IMR-90 (cell line): Measurements from ENCODE around the gene ZEB2.

Experiments used
- BHLHE40 ChIP-seq: fragments of 150-350 bp; IDR thresholded peaks from 2 replicates; pipeline ENCODE4 v1.6.1; 2016; ENCODE audit warnings: mild to moderate bottlenecking, low read depth, low read length
- CEBPB ChIP-seq: IDR thresholded peaks from 2 replicates; pipeline ENCODE4 v1.6.1; 2012; ENCODE audit warnings: low read depth, low read length, improper control_type of control experiment
- ELK1 ChIP-seq: fragments of 150-350 bp; IDR thresholded peaks from 2 replicates; pipeline ENCODE4 v1.6.1; 2016; ENCODE audit warnings: low read depth, mild to moderate bottlenecking, low read length, moderate library complexity, borderline replicate concordance
- MAFK ChIP-seq: IDR thresholded peaks from 2 replicates; pipeline ENCODE4 v1.6.1; 2012; ENCODE audit warnings: low read depth, low read length, improper control_type of control experiment
- MAZ ChIP-seq: IDR thresholded peaks from 2 replicates; pipeline ENCODE4 v1.6.1; 2012; ENCODE audit warnings: low read depth, mild to moderate bottlenecking, low read length, improper control_type of control experiment, moderate library complexity, borderline replicate concordance
- POLR2A ChIP-seq: IDR thresholded peaks from 2 replicates; pipeline ENCODE4 v1.6.1; 2012; ENCODE audit warnings: mild to moderate bottlenecking, low read depth, low read length
- RAD21 ChIP-seq: IDR thresholded peaks from 2 replicates; pipeline ENCODE4 v1.6.1; 2012; ENCODE audit warnings: low read length, improper control_type of control experiment
- RCOR1 ChIP-seq: IDR thresholded peaks from 2 replicates; pipeline ENCODE4 v1.6.1; 2012; ENCODE audit warnings: mild to moderate bottlenecking, low read length, improper control_type of control experiment; ENCODE audit not compliant: insufficient replicate concordance
- RFX5 ChIP-seq: IDR thresholded peaks from 2 replicates; pipeline ENCODE4 v1.8.0; 2012; ENCODE audit warnings: low read depth, mild to moderate bottlenecking, low read length, moderate library complexity
- SMC3 ChIP-seq: fragments of 150-350 bp; IDR thresholded peaks from 2 replicates; pipeline ENCODE4 v1.6.1; 2016; ENCODE audit warnings: low read depth, mild to moderate bottlenecking, antibody characterized with exemption, low read length, moderate library complexity
- TF ChIP-seq, protein P1 (sequence below): conservative IDR thresholded peaks from 2 replicates; pipeline ENCODE4 v1.5.1; 2012; ENCODE audit warnings: mild to moderate bottlenecking, low read depth, low read length, improper control_type of control experiment
- TF ChIP-seq, protein P2 (sequence below): fragments of 150-350 bp; IDR thresholded peaks from 2 replicates; pipeline ENCODE4 v1.6.1; 2017; ENCODE audit warnings: mild to moderate bottlenecking, antibody characterized with exemption, low read length, low read depth

- TF ChIP-seq RCOR1 (no peak), BHLHE40 (no peak), MAZ (no peak), POLR2A (no peak), MAFK (peak; percentile 9; the same call in 1 of the 2 replicates), RFX5 (no peak), SMC3 (no peak), CEBPB (no peak), RAD21 (no peak), ELK1 (no peak)
- TF ChIP-seq, protein P1, sequence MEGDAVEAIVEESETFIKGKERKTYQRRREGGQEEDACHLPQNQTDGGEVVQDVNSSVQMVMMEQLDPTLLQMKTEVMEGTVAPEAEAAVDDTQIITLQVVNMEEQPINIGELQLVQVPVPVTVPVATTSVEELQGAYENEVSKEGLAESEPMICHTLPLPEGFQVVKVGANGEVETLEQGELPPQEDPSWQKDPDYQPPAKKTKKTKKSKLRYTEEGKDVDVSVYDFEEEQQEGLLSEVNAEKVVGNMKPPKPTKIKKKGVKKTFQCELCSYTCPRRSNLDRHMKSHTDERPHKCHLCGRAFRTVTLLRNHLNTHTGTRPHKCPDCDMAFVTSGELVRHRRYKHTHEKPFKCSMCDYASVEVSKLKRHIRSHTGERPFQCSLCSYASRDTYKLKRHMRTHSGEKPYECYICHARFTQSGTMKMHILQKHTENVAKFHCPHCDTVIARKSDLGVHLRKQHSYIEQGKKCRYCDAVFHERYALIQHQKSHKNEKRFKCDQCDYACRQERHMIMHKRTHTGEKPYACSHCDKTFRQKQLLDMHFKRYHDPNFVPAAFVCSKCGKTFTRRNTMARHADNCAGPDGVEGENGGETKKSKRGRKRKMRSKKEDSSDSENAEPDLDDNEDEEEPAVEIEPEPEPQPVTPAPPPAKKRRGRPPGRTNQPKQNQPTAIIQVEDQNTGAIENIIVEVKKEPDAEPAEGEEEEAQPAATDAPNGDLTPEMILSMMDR = no peak
- TF ChIP-seq, protein P2, sequence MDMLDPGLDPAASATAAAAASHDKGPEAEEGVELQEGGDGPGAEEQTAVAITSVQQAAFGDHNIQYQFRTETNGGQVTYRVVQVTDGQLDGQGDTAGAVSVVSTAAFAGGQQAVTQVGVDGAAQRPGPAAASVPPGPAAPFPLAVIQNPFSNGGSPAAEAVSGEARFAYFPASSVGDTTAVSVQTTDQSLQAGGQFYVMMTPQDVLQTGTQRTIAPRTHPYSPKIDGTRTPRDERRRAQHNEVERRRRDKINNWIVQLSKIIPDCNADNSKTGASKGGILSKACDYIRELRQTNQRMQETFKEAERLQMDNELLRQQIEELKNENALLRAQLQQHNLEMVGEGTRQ = no peak
Observed at GRCh38 chr2:144402251-144402650, 117.7 kb downstream of the ZEB2 start.
